Epithelial cell of esophagus (primary cell): ENCODE results near the gene ZNF689.

Experiments used
- DNase-seq: peaks from one replicate; pipeline ENCODE4 v3.0.0; 2010; ENCODE audit warnings: low read depth
- H3K4me3 ChIP-seq: 2 replicates; pipeline ENCODE4 v1.5.1; 2011; ENCODE audit warnings: mild to moderate bottlenecking, low read length, control low read depth
- CTCF ChIP-seq: IDR thresholded peaks from 2 replicates; pipeline ENCODE4 v1.5.1; 2011; ENCODE audit warnings: low read depth, mild to moderate bottlenecking, low read length, control low read depth, inconsistent platforms; ENCODE audit not compliant: insufficient read depth; ENCODE audit errors: missing control alignments

The ZNF689 gene

GRCh38 chr16:30557707-30557956 lies 52.6 kb downstream of the ZNF689 start:
- TF ChIP-seq CTCF = no peak

GRCh38 chr16:30556125-30556473 lies 54.1 kb downstream of the ZNF689 start:
- no peak for DNase-seq
- H3K4me3 ChIP-seq = no peak overlapping the region

More at GRCh38 chr16:30557707-30557956, 52.6 kb downstream of the ZNF689 start:
- no peak for DNase-seq
- H3K4me3 ChIP-seq = peak overlapping the region; percentile 73

GRCh38 chr16:30555315-30556124 lies 54.7 kb downstream of the ZNF689 start:
- H3K4me3 ChIP-seq = no peak overlapping the region
- no peak for DNase-seq
- TF ChIP-seq CTCF = no peak

More at GRCh38 chr16:30556125-30556473, 54.1 kb downstream of the ZNF689 start:
- TF ChIP-seq CTCF = no peak

- DNase-seq = no peak
- no peak overlapping the region for H3K4me3 ChIP-seq
- no peak for TF ChIP-seq CTCF
These were observed 55.5 kb downstream of the ZNF689 start for GRCh38 chr16:30554557-30555314.

GRCh38 chr16:30553393-30553899 lies 56.7 kb downstream of the ZNF689 start:
- no peak for DNase-seq
- TF ChIP-seq CTCF = no peak
- H3K4me3 ChIP-seq = no peak overlapping the region

- no peak for DNase-seq
- TF ChIP-seq CTCF = no peak
- no peak overlapping the region for H3K4me3 ChIP-seq
These were observed 57.2 kb downstream of the ZNF689 start for GRCh38 chr16:30552956-30553355.
